Measurements from ENCODE around the gene RPN1. TPM values are rescaled to one million over a fixed set of nuclear protein-coding genes. Genes with fewer than 3 reads are reported as not detected.

Gene RPN1
- total RNA-seq, 1 donor from 2014 or later, result 207 TPM

- Mint-ChIP-seq H3K36me3 (ENCODE audit: unreplicated experiment) (peaks cover 46% of the 10 kb centered on the region), H3K4me3 (ENCODE audit: unreplicated experiment) (no peak overlapping the region), H3K4me1 (ENCODE audit: unreplicated experiment) (no peaks in the 10 kb centered on the region), H3K27ac (ENCODE audit: unreplicated experiment) (no peak overlapping the region), H3K27me3 (ENCODE audit: unreplicated experiment) (no peaks in the 10 kb centered on the region), H3K9me3 (ENCODE audit: unreplicated experiment) (no peaks in the 10 kb centered on the region)
- TF ChIP-seq, protein P1, sequence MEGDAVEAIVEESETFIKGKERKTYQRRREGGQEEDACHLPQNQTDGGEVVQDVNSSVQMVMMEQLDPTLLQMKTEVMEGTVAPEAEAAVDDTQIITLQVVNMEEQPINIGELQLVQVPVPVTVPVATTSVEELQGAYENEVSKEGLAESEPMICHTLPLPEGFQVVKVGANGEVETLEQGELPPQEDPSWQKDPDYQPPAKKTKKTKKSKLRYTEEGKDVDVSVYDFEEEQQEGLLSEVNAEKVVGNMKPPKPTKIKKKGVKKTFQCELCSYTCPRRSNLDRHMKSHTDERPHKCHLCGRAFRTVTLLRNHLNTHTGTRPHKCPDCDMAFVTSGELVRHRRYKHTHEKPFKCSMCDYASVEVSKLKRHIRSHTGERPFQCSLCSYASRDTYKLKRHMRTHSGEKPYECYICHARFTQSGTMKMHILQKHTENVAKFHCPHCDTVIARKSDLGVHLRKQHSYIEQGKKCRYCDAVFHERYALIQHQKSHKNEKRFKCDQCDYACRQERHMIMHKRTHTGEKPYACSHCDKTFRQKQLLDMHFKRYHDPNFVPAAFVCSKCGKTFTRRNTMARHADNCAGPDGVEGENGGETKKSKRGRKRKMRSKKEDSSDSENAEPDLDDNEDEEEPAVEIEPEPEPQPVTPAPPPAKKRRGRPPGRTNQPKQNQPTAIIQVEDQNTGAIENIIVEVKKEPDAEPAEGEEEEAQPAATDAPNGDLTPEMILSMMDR (IDR thresholded peaks at IDR 0.05), result no peak
- DNase-seq (ENCODE audit: extremely low spot score, unreplicated experiment), result no peak
Measured at GRCh38 chr3:128629936-128630335, 20.7 kb downstream of the RPN1 start.

DNA sequence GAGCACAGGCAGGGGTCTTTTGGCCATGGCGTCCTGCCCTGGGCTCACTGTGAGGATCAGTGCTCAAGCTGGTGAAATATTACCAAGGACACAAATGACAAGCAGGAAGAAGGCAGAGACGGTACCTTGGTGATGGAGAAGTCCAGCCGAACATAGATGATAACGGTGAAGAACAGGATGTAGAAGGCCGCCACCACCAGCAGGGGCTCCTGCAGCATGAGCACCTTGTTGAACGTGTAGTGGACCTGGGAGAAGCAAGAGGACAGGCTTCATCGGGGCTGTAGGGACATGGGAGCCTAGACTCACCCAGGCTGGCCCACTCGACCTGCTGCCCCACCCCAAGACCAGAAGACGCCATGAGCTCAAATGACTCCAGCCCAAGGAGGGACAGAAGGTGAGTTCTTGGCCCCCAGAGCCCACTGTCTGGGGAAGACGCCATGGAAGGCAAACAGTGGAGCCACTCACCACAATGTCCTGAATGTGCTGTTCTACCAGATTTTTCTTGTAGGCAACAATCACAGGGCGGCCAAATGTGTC lies 25.1 kb downstream of the RPN1 start:
- H3K27ac Mint-ChIP-seq (ENCODE audit: unreplicated experiment), result no peak overlapping the region
- H3K36me3 Mint-ChIP-seq (ENCODE audit: unreplicated experiment), result peaks cover 48% of the 10 kb centered on the region

GRCh38 chr3:128624526-128625138 lies 26.0 kb downstream of the RPN1 start:
- Mint-ChIP-seq H3K27me3 (ENCODE audit: unreplicated experiment) (no peaks in the 10 kb centered on the region), H3K36me3 (ENCODE audit: unreplicated experiment) (peaks cover 46% of the 10 kb centered on the region), H3K9me3 (ENCODE audit: unreplicated experiment) (no peaks in the 10 kb centered on the region), H3K4me3 (ENCODE audit: unreplicated experiment) (no peak overlapping the region), H3K27ac (ENCODE audit: unreplicated experiment) (no peak overlapping the region), H3K4me1 (ENCODE audit: unreplicated experiment) (peaks cover 3% of the 10 kb centered on the region)
- DNase-seq (ENCODE audit: extremely low spot score, unreplicated experiment), result no peak
- TF ChIP-seq, protein P1 (IDR thresholded peaks at IDR 0.05), result no peak

More for the DNA sequence above, 25.1 kb downstream of the RPN1 start:
- no peaks in the 10 kb centered on the region for H3K4me1 Mint-ChIP-seq (ENCODE audit: unreplicated experiment)
- H3K4me3 Mint-ChIP-seq (ENCODE audit: unreplicated experiment), result no peak overlapping the region
- DNase-seq (ENCODE audit: extremely low spot score, unreplicated experiment), result no peak
- no peaks in the 10 kb centered on the region for H3K9me3 Mint-ChIP-seq (ENCODE audit: unreplicated experiment)
- no peaks in the 10 kb centered on the region for H3K27me3 Mint-ChIP-seq (ENCODE audit: unreplicated experiment)
- TF ChIP-seq, protein P1 (IDR thresholded peaks at IDR 0.05), result no peak

DNA sequence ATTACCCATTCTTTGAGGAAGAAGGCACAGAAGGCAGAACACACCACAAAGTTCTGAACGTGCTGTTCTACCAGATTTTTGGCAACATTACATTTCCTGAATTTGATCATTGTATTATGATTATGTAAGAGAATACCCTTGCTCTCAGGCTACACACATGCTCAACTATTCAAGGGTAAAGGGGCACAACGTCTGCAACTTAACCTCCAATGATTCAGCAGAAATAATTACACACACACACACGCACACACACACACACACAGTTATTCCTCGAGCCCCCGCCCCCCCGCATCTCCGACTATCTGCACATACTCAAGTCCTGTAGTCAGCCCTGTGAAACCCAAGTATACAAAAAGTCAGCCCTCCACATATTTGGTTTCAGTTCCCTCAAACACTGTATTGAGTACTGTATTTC lies 26.8 kb downstream of the RPN1 start:
- peaks cover 44% of the 10 kb centered on the region for H3K36me3 Mint-ChIP-seq (ENCODE audit: unreplicated experiment)
- H3K9me3 Mint-ChIP-seq (ENCODE audit: unreplicated experiment), result no peaks in the 10 kb centered on the region
- H3K27me3 Mint-ChIP-seq (ENCODE audit: unreplicated experiment), result no peaks in the 10 kb centered on the region
- H3K4me3 Mint-ChIP-seq (ENCODE audit: unreplicated experiment), result no peak overlapping the region
- H3K4me1 Mint-ChIP-seq (ENCODE audit: unreplicated experiment), result peaks cover 9% of the 10 kb centered on the region
- no peak for DNase-seq (ENCODE audit: extremely low spot score, unreplicated experiment)
- no peak overlapping the region for H3K27ac Mint-ChIP-seq (ENCODE audit: unreplicated experiment)
- TF ChIP-seq, protein P1 (IDR thresholded peaks at IDR 0.05), result no peak

GRCh38 chr3:128621931-128622330 lies 28.7 kb downstream of the RPN1 start:
- no peaks in the 10 kb centered on the region for H3K27me3 Mint-ChIP-seq (ENCODE audit: unreplicated experiment)
- H3K9me3 Mint-ChIP-seq (ENCODE audit: unreplicated experiment), result no peaks in the 10 kb centered on the region
- no peak overlapping the region for H3K27ac Mint-ChIP-seq (ENCODE audit: unreplicated experiment)
- H3K4me1 Mint-ChIP-seq (ENCODE audit: unreplicated experiment), result peaks cover 20% of the 10 kb centered on the region
- DNase-seq (ENCODE audit: extremely low spot score, unreplicated experiment), result no peak
- H3K4me3 Mint-ChIP-seq (ENCODE audit: unreplicated experiment), result no peak overlapping the region
- TF ChIP-seq, protein P1 (IDR thresholded peaks at IDR 0.05), result no peak
- H3K36me3 Mint-ChIP-seq (ENCODE audit: unreplicated experiment), result peaks cover 41% of the 10 kb centered on the region

Measured in osteocyte (in vitro differentiated cells).